K562 (cell line): ENCODE measurements around the gene MGRN1. TPM values are rescaled to one million over a fixed set of nuclear protein-coding genes. Genes with fewer than 3 reads are reported as not detected.
A peak's percentile ranks its signal among the peaks of the same experiment; 100 is the strongest.

Experiments
- GABPA ChIP-seq: fragments of 200-800 bp; sonication (Bioruptor generic); conservative IDR thresholded peaks from 2 replicates; pipeline ENCODE4 v1.6.1; 2016; ENCODE audit warnings: low read depth, missing genetic modification characterization, missing compliant biosample characterization
- GATAD2A ChIP-seq: fragments of 450-650 bp; IDR thresholded peaks from 2 replicates; pipeline ENCODE4 v1.6.1; 2017
- HCFC1 ChIP-seq: IDR thresholded peaks from 2 replicates; pipeline ENCODE4 v1.6.1; 2012; ENCODE audit warnings: low read depth, low read length, improper control_type of control experiment
- KDM4B ChIP-seq, 2 experiments: fragments of 450-650 bp in 1 of 2; sonication (generic) in 1 of 2; IDR thresholded peaks; 2 replicates each; pipeline ENCODE4 v1.6.1; 2016 to 2017; ENCODE audit warnings: borderline replicate concordance in 2 of 2, antibody characterized with exemption in 1 of 2, low read depth in 1 of 2, mild to moderate bottlenecking in 1 of 2
- KLF10 ChIP-seq: fragments of 250-450 bp; sonication (Bioruptor Pico); IDR thresholded peaks from 2 replicates; pipeline ENCODE4 v1.6.1; 2021; ENCODE audit warnings: matching md5 sums
- NCOA4 ChIP-seq: fragments of 450-650 bp; IDR thresholded peaks from 2 replicates; pipeline ENCODE4 v1.6.1; 2018; ENCODE audit warnings: mild to moderate bottlenecking; ENCODE audit not compliant: partially characterized antibody
- RB1 ChIP-seq: fragments of 450-650 bp; IDR thresholded peaks from 2 replicates; pipeline ENCODE4 v1.6.1; 2017; ENCODE audit warnings: low read depth, mild to moderate bottlenecking
- RBM14 ChIP-seq: fragments of 200-400 bp; formaldehyde crosslinking; IDR thresholded peaks from 2 replicates; pipeline ENCODE4 v1.6.1; 2018; ENCODE audit warnings: low read depth, mild to moderate bottlenecking, low read length, moderate library complexity, borderline replicate concordance; ENCODE audit not compliant: insufficient read depth
- TAF9B ChIP-seq: fragments of 450-650 bp; IDR thresholded peaks from 2 replicates; pipeline ENCODE4 v1.6.1; 2018; ENCODE audit warnings: mild to moderate bottlenecking; ENCODE audit not compliant: partially characterized antibody
- ZSCAN32 ChIP-seq: fragments of 450-650 bp; formaldehyde crosslinking; IDR thresholded peaks from 2 replicates; pipeline ENCODE4 v1.4.0; 2020; ENCODE audit warnings: mild to moderate bottlenecking, moderate library complexity
- polyA plus RNA-seq, 8 experiments: library from polyadenylated mRNA; depleted of rRNA in 4 of 8; stranded (reverse) in 5 of 8; unstranded in 3 of 8; fragments of >200 nt; fragmentation: Nextera tagmentation in 2 of 8; fragmentation: Illumina TruSeq in 1 of 8; extraction: Ambion mirVana in 2 of 8; extraction: Trizol in 1 of 8; gene quantifications; 2 replicates each; pipeline versions ENCODE4 v1.2.1 to v1.2.3, GENCODE V29; 2011 to 2014; ENCODE audit warnings: inconsistent platforms in 1 of 8, missing spikeins in 1 of 8
- total RNA-seq, 7 experiments: library from RNA; depleted of rRNA in 6 of 7; stranded (reverse); fragments of >200 nt in 6 of 7; fragmentation: Illumina TruSeq in 2 of 7; extraction: Trizol in 2 of 7; gene quantifications; 2 replicates each; pipeline versions ENCODE4 v1.2.1 to v1.2.3, GENCODE V29; 2011 to 2021; ENCODE audit warnings: low replicate concordance in 1 of 7
- TF ChIP-seq, protein P1 (sequence below): fragments of 200-600 bp; sonication (generic); IDR thresholded peaks from one replicate; pipeline ENCODE4 v1.6.1; 2012; ENCODE audit warnings: mild to moderate bottlenecking, low read depth, low read length, inconsistent platforms
- TF ChIP-seq, protein P2 (sequence below): sonication (generic); IDR thresholded peaks from 2 replicates; pipeline ENCODE4 v1.6.1; 2016
- TF ChIP-seq, protein P3 (sequence below): fragments of 250-450 bp; sonication (Bioruptor Pico); IDR thresholded peaks from 2 replicates; pipeline ENCODE4 v1.5.0; 2021

The MGRN1 gene
- total and polyA plus RNA-seq, 9 of the 15 experiments (the other 6 are each of a cell fraction or from before 2014, with no cell fraction given) = 0.15 to 37.9 (median 6.0) TPM

DNA sequence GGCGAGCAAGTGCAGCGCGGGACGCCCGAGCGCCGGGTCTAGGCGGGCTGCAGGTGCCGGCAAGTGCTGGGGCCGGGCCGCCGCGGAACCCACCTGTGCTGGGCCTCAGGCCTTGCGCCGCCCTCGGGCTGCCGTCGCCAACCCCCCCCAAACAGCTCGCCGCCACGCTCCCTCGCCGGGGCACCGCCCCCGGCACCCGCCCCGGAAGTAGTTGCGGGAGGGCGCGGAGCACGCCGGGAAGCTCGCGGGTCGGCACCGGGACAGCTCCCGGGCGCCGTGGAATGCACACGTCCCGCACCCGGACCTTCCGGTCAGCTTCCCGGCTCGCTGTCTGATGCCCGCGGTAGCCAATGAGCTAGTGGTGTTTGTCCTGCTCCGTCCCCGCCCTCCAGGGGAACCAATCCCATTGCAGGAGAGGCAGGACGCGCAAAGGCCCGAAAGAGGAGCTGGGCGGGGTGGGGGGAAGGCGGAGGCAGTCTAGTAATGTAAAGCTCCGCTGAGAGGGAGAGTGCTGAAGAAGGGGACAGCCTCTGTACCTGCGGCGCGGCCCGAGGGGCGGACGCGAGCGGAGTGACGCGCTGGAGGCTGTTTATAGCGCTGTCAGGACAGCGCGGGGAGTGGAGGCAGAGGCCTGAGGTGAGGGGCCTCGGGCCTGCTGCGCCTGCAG is 109.6 kb downstream of the MGRN1 start, which contains the start of the genes ANKS3 and DNAAF8 (continued):
- TF ChIP-seq, protein P1, sequence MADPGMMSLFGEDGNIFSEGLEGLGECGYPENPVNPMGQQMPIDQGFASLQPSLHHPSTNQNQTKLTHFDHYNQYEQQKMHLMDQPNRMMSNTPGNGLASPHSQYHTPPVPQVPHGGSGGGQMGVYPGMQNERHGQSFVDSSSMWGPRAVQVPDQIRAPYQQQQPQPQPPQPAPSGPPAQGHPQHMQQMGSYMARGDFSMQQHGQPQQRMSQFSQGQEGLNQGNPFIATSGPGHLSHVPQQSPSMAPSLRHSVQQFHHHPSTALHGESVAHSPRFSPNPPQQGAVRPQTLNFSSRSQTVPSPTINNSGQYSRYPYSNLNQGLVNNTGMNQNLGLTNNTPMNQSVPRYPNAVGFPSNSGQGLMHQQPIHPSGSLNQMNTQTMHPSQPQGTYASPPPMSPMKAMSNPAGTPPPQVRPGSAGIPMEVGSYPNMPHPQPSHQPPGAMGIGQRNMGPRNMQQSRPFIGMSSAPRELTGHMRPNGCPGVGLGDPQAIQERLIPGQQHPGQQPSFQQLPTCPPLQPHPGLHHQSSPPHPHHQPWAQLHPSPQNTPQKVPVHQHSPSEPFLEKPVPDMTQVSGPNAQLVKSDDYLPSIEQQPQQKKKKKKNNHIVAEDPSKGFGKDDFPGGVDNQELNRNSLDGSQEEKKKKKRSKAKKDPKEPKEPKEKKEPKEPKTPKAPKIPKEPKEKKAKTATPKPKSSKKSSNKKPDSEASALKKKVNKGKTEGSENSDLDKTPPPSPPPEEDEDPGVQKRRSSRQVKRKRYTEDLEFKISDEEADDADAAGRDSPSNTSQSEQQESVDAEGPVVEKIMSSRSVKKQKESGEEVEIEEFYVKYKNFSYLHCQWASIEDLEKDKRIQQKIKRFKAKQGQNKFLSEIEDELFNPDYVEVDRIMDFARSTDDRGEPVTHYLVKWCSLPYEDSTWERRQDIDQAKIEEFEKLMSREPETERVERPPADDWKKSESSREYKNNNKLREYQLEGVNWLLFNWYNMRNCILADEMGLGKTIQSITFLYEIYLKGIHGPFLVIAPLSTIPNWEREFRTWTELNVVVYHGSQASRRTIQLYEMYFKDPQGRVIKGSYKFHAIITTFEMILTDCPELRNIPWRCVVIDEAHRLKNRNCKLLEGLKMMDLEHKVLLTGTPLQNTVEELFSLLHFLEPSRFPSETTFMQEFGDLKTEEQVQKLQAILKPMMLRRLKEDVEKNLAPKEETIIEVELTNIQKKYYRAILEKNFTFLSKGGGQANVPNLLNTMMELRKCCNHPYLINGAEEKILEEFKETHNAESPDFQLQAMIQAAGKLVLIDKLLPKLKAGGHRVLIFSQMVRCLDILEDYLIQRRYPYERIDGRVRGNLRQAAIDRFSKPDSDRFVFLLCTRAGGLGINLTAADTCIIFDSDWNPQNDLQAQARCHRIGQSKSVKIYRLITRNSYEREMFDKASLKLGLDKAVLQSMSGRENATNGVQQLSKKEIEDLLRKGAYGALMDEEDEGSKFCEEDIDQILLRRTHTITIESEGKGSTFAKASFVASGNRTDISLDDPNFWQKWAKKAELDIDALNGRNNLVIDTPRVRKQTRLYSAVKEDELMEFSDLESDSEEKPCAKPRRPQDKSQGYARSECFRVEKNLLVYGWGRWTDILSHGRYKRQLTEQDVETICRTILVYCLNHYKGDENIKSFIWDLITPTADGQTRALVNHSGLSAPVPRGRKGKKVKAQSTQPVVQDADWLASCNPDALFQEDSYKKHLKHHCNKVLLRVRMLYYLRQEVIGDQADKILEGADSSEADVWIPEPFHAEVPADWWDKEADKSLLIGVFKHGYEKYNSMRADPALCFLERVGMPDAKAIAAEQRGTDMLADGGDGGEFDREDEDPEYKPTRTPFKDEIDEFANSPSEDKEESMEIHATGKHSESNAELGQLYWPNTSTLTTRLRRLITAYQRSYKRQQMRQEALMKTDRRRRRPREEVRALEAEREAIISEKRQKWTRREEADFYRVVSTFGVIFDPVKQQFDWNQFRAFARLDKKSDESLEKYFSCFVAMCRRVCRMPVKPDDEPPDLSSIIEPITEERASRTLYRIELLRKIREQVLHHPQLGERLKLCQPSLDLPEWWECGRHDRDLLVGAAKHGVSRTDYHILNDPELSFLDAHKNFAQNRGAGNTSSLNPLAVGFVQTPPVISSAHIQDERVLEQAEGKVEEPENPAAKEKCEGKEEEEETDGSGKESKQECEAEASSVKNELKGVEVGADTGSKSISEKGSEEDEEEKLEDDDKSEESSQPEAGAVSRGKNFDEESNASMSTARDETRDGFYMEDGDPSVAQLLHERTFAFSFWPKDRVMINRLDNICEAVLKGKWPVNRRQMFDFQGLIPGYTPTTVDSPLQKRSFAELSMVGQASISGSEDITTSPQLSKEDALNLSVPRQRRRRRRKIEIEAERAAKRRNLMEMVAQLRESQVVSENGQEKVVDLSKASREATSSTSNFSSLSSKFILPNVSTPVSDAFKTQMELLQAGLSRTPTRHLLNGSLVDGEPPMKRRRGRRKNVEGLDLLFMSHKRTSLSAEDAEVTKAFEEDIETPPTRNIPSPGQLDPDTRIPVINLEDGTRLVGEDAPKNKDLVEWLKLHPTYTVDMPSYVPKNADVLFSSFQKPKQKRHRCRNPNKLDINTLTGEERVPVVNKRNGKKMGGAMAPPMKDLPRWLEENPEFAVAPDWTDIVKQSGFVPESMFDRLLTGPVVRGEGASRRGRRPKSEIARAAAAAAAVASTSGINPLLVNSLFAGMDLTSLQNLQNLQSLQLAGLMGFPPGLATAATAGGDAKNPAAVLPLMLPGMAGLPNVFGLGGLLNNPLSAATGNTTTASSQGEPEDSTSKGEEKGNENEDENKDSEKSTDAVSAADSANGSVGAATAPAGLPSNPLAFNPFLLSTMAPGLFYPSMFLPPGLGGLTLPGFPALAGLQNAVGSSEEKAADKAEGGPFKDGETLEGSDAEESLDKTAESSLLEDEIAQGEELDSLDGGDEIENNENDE = no peak
- TF ChIP-seq GABPA = peak; percentile 98
- TF ChIP-seq TAF9B = no peak
- TF ChIP-seq RBM14 = no peak
- TF ChIP-seq RB1 = peak; percentile 67; the same call in 1 of the 2 replicates
- peak; percentile 81 for TF ChIP-seq HCFC1
- TF ChIP-seq KLF10 = no peak
- TF ChIP-seq, protein P2, sequence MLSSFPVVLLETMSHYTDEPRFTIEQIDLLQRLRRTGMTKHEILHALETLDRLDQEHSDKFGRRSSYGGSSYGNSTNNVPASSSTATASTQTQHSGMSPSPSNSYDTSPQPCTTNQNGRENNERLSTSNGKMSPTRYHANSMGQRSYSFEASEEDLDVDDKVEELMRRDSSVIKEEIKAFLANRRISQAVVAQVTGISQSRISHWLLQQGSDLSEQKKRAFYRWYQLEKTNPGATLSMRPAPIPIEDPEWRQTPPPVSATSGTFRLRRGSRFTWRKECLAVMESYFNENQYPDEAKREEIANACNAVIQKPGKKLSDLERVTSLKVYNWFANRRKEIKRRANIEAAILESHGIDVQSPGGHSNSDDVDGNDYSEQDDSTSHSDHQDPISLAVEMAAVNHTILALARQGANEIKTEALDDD = no peak
- no peak for TF ChIP-seq NCOA4
- TF ChIP-seq, protein P3, sequence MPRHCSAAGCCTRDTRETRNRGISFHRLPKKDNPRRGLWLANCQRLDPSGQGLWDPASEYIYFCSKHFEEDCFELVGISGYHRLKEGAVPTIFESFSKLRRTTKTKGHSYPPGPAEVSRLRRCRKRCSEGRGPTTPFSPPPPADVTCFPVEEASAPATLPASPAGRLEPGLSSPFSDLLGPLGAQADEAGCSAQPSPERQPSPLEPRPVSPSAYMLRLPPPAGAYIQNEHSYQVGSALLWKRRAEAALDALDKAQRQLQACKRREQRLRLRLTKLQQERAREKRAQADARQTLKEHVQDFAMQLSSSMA (CRISPR knock-in tag) = no peak
- no peak for TF ChIP-seq ZSCAN32 (CRISPR knock-in tag)
- TF ChIP-seq KDM4B (IDR thresholded peaks at IDR 0.05; ENCODE audit: borderline replicate concordance in 2 of 2, low read depth in 1 of 2) = no peak; a peak in 1 of 4 replicates
- TF ChIP-seq GATAD2A = peak; percentile 60; the same call in 1 of the 2 replicates
